ENCODE measurements around the gene UBQLN4.

DNA sequence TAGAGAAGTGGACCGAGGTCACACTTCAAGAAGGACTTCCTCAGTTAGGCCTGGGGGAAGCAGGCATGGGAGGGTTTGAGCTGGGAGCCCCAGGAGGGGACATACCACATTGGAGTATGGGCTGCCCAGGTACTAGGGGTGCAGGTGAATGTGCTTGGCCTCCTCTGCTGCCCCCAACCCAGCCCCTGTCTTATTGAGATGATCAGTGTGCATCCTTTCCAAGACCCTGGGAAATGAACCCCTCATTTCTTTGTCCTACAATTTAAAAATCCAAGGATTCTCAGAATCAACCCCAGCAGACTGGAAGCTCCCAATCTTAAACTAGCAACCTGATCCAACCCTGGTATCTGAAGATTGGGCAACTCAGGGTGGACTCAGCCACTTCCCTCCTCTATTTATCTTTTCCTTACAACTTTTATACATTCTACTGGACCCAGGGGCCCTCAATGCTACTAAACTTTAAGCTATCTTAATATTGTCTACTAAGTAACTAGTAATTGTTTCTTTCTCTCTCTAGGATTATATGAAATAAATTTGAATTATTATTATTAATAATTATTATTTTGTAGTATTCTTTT, 19.6 kb upstream of the UBQLN4 start:
- no peak for TF ChIP-seq RAD21 (IDR thresholded peaks at IDR 0.05; ENCODE audit: low read length)
- TF ChIP-seq, protein P1, sequence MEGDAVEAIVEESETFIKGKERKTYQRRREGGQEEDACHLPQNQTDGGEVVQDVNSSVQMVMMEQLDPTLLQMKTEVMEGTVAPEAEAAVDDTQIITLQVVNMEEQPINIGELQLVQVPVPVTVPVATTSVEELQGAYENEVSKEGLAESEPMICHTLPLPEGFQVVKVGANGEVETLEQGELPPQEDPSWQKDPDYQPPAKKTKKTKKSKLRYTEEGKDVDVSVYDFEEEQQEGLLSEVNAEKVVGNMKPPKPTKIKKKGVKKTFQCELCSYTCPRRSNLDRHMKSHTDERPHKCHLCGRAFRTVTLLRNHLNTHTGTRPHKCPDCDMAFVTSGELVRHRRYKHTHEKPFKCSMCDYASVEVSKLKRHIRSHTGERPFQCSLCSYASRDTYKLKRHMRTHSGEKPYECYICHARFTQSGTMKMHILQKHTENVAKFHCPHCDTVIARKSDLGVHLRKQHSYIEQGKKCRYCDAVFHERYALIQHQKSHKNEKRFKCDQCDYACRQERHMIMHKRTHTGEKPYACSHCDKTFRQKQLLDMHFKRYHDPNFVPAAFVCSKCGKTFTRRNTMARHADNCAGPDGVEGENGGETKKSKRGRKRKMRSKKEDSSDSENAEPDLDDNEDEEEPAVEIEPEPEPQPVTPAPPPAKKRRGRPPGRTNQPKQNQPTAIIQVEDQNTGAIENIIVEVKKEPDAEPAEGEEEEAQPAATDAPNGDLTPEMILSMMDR (IDR thresholded peaks at IDR 0.05): no peak
- no peak for TF ChIP-seq FOXM1 (IDR thresholded peaks at IDR 0.05; ENCODE audit: low read depth)
- TF ChIP-seq, protein P2, sequence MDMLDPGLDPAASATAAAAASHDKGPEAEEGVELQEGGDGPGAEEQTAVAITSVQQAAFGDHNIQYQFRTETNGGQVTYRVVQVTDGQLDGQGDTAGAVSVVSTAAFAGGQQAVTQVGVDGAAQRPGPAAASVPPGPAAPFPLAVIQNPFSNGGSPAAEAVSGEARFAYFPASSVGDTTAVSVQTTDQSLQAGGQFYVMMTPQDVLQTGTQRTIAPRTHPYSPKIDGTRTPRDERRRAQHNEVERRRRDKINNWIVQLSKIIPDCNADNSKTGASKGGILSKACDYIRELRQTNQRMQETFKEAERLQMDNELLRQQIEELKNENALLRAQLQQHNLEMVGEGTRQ (IDR thresholded peaks at IDR 0.05; ENCODE audit: borderline replicate concordance, low read depth, low read length): no peak
